ENCODE data around the gene ATP11A.

The ATP11A gene

DNA sequence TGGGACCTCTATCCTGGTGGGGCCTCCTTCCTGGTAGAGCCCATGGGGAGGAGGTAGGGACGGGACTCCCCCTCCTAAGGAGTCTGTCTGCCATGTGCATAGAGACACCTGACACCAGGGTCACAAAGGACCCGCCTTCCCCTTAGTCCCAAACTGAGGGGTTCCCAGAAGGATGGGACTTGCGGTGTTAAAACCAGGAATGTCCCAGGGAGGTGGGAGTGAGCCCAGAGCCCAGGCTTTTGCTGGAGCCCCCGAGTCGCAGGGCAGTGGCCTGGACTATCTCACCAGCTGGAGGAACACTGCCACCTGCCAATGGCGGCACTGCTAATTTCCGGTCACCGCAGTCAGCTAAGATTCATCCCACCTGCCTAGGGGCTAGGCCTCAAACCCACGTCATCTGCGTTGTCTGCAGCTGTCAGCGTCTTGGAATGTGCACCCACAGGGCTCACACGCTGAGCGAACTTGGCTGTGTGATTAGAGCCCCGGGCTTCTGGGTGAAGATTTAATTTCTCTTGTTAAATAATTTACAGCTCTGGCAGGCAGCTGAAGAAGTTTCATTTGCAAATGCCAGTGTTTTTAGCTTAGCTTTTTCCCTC is 31.9 kb upstream of the ATP11A start:
- TF ChIP-seq, protein P1, sequence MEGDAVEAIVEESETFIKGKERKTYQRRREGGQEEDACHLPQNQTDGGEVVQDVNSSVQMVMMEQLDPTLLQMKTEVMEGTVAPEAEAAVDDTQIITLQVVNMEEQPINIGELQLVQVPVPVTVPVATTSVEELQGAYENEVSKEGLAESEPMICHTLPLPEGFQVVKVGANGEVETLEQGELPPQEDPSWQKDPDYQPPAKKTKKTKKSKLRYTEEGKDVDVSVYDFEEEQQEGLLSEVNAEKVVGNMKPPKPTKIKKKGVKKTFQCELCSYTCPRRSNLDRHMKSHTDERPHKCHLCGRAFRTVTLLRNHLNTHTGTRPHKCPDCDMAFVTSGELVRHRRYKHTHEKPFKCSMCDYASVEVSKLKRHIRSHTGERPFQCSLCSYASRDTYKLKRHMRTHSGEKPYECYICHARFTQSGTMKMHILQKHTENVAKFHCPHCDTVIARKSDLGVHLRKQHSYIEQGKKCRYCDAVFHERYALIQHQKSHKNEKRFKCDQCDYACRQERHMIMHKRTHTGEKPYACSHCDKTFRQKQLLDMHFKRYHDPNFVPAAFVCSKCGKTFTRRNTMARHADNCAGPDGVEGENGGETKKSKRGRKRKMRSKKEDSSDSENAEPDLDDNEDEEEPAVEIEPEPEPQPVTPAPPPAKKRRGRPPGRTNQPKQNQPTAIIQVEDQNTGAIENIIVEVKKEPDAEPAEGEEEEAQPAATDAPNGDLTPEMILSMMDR (IDR thresholded peaks at IDR 0.05; ENCODE audit: insufficient read depth, missing control alignments), result no peak
- DNase-seq (ENCODE audit: insufficient read length, low spot score) (no peak), FAIRE-seq (no peak)

DNA sequence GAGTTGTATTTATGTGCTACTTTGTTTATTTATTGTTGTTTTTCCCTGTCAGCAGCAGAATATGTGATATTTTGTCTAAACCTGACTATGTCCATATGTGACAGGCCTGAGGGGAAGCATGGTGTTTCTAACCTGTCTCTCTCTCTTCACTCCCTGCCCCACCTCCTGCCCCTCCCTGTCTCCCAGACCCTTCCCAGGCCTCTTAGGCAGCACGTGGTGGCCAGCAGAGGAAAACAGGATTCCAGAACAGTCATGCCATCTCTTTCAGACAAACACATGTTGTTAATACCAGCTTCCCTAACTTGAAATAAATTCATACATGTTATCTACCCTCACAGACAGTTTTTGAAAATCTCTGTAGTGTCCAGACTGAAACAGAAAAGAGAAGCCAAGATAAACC is 31.0 kb upstream of the ATP11A start:
- TF ChIP-seq, protein P1 (IDR thresholded peaks at IDR 0.05; ENCODE audit: insufficient read depth, missing control alignments), result no peak
- DNase-seq (ENCODE audit: insufficient read length, low spot score), result no peak
- FAIRE-seq, result no peak

DNA sequence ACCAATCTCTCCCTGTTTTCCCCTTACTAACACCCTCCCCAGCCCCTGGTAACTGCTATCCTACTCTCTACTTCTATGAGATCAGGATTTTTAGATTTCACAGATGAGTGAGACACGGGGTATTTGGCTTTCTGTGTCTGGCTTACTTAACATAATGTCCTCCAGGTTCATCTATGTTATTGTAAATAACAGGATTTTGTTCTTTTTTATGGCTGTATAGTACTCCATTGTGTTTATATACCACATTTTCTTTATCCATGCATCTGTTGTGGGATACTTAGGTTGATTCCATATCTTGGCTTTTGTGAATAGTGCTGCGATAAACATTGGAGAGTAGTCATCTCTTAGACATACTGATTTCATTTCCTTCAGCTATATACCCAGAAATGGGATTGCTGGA is 28.5 kb upstream of the ATP11A start:
- FAIRE-seq (no peak), DNase-seq (ENCODE audit: insufficient read length, low spot score) (no peak)
- TF ChIP-seq, protein P1 (IDR thresholded peaks at IDR 0.05; ENCODE audit: insufficient read depth, missing control alignments), result no peak

DNA sequence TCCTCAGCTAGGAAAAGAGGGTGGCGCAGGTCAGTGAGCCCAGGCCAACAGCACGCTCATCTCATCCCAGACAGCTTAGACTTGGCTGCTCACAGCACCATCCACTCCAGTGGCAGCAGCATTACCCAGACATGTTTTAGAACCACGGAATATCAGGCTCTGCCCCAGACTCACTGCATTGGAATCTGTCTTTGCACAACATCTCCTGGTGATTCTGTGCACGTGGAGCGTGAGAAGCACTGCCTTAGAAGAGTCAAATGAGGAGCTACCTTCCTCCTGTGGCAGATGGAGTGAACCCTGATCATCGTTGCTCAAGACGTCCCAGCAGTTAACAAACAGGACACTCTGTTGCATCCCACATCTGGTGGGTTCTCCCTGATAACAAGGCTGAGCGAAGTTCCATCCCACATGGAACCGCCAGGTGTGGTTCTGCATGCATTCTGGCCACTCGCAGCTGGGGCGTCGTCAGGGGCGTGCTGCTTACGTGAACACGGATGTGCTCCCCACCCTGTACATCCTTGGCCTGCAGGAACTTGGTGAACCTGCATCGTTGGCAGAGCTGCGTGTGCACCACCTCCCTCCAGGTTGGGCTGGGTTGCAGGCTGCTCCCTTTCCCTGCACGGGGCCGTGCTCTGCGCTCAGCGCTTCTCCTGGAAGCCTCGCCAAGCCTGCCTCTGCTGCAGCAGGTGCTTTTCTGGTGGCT is 25.2 kb upstream of the ATP11A start:
- TF ChIP-seq, protein P1 (IDR thresholded peaks at IDR 0.05; ENCODE audit: insufficient read depth, missing control alignments), result no peak
- FAIRE-seq (no peak), DNase-seq (ENCODE audit: insufficient read length, low spot score) (no peak)

DNA sequence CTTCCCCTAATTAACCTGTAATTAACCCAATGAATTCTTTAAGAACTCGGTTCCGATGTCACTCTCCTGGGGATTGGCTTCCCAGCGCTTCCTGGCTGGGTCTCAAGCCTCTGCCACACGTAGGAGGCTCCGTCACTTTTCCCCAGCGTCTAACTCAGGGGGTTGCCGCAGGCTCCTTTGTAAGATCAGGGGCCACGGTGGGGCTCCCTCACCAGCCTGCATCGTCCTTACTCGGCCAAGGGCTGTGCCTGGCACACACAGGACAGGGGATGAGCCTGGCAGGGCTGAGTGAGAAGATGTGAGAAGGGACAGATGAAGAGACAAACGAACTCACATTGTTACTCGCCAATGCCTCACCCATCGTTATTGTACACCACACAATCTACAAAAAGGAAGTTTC is 20.9 kb upstream of the ATP11A start:
- TF ChIP-seq, protein P1 (IDR thresholded peaks at IDR 0.05; ENCODE audit: insufficient read depth, missing control alignments), result no peak
- DNase-seq (ENCODE audit: insufficient read length, low spot score) (no peak), FAIRE-seq (no peak)

DNA sequence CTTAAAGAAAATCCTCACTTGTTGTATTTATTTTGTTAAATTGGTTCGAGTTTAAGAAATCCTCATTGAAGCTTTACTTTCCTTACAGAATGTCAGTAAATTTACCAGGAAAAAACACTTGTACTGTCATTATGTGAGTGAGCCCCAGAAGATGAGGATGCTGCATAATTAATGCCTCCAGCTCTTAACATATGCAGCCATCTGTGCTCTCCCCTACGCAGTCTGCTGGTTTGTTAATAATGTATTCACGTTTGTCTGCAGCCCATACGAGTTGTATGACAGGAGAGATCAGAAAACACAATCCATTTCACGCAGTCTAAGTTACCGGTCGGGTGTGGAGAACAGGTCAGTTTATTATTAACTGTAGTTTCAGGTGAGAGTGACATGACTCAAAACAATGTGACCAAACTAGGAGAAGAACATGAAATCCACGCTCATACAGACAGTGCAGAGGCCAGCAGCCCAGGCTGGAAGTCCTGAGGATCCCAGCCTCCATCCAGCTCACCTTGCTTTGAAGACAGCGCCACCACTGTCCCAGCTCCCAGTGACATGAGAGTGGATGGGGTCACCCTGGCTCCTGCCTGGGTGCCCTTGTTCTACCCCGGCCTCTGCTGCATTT is 19.8 kb upstream of the ATP11A start:
- FAIRE-seq (no peak), DNase-seq (ENCODE audit: insufficient read length, low spot score) (no peak)
- TF ChIP-seq, protein P1 (IDR thresholded peaks at IDR 0.05; ENCODE audit: insufficient read depth, missing control alignments), result no peak

DNA sequence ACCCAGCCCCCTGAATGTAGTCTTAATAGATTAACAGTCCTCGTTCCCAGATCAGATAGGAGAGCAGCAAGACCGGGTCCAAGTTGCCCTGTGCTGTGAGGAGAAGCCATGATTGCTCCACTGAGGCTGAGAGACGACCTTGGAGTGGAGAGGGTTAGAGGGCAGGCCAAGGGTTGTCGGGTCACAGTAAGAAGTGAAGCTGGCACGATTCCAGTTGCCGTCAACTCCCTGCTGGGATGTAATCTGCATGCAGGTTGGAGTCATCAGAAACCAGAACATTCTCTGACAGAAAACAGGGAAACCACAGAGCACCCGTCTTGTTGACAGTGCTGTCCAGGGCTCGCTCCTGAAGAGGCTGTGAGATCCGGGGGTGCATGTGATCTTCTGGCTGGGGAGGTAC is 19.0 kb upstream of the ATP11A start:
- FAIRE-seq, result no peak
- TF ChIP-seq, protein P1 (IDR thresholded peaks at IDR 0.05; ENCODE audit: insufficient read depth, missing control alignments), result no peak

More for the DNA sequence above, 19.0 kb upstream of the ATP11A start:
- no peak for DNase-seq (ENCODE audit: insufficient read length, low spot score)
